Keratinocyte (primary cell): ENCODE results near the gene MARCHF11. TPM values are rescaled to one million over a fixed set of nuclear protein-coding genes. Genes with fewer than 3 reads are reported as not detected.

Source experiments
- DNase-seq: peaks from one replicate; pipeline ENCODE4 v3.0.0-alpha.2; 2011; ENCODE audit warnings: low read depth, missing footprints, low spot score
- FAIRE-seq: peaks from 2 replicates; lab custom pipeline; 2011; peaks lifted over from hg19 to GRCh38; lab: Jason Lieb, UNC
- H2AFZ ChIP-seq: 2 replicates; pipeline ENCODE4 v1.6.0; 2012; ENCODE audit warnings: low read length, control low read depth, inconsistent platforms; ENCODE audit not compliant: control insufficient read depth
- H3K27ac ChIP-seq: 2 replicates; pipeline ENCODE4 v1.5.1; 2011; ENCODE audit warnings: low read length; ENCODE audit not compliant: control insufficient read depth, insufficient read depth
- H3K27me3 ChIP-seq: 3 replicates; pipeline ENCODE4 v1.6.0; 2011; ENCODE audit warnings: low read length; ENCODE audit not compliant: control insufficient read depth, insufficient read depth; ENCODE audit errors: extremely low read depth
- H3K36me3 ChIP-seq, 2 experiments: 2 replicates in 1 of 2; 3 replicates in 1 of 2; pipeline ENCODE4 v1.5.1; 2011; ENCODE audit warnings: low read length in 2 of 2, mild to moderate bottlenecking in 1 of 2; ENCODE audit not compliant: control insufficient read depth in 2 of 2, insufficient read depth in 2 of 2; ENCODE audit errors: extremely low read depth in 1 of 2
- H3K4me1 ChIP-seq: 3 replicates; pipeline ENCODE4 v1.5.1; 2011; ENCODE audit warnings: low read length; ENCODE audit not compliant: control insufficient read depth, insufficient read depth; ENCODE audit errors: extremely low read depth
- H3K4me2 ChIP-seq: 3 replicates; pipeline ENCODE4 v1.6.0; 2011; ENCODE audit warnings: low read depth, low read length; ENCODE audit not compliant: control insufficient read depth, insufficient read depth; ENCODE audit errors: extremely low read depth
- H3K4me3 ChIP-seq, 3 experiments: fragments of 200-600 bp in 1 of 3; sonication (generic) in 1 of 3; 2 replicates in 2 of 3; 3 replicates in 1 of 3; pipeline ENCODE4 v1.5.1; 2011 to 2016; ENCODE audit warnings: low read length in 3 of 3, mild to moderate bottlenecking in 3 of 3, control low read depth in 2 of 3, inconsistent platforms in 1 of 3, low read depth in 1 of 3, mixed read lengths in 1 of 3, mixed run types in 1 of 3, moderate library complexity in 1 of 3; ENCODE audit not compliant: control insufficient read depth in 2 of 3, insufficient read depth in 2 of 3; ENCODE audit errors: extremely low read depth in 1 of 3
- H3K79me2 ChIP-seq: 2 replicates; pipeline ENCODE4 v1.6.0; 2012; ENCODE audit warnings: low read length; ENCODE audit not compliant: control insufficient read depth, insufficient read depth
- H3K9ac ChIP-seq: 3 replicates; pipeline ENCODE4 v1.6.0; 2011; ENCODE audit warnings: low read length; ENCODE audit not compliant: control insufficient read depth, insufficient read depth; ENCODE audit errors: extremely low read depth
- H3K9me1 ChIP-seq: 3 replicates; pipeline ENCODE4 v1.6.0; 2011; ENCODE audit warnings: low read length; ENCODE audit not compliant: control insufficient read depth, insufficient read depth; ENCODE audit errors: extremely low read depth
- H3K9me3 ChIP-seq: 2 replicates; pipeline ENCODE4 v1.5.1; 2012; ENCODE audit warnings: low read depth, low read length; ENCODE audit not compliant: control insufficient read depth
- H4K20me1 ChIP-seq: 3 replicates; pipeline ENCODE4 v1.6.0; 2011; ENCODE audit warnings: low read length; ENCODE audit not compliant: control insufficient read depth, insufficient read depth; ENCODE audit errors: extremely low read depth
- CTCF ChIP-seq, 3 experiments: IDR thresholded peaks in 1 of 3; conservative IDR thresholded peaks in 1 of 3; optimal IDR thresholded peaks in 1 of 3; 2 replicates in 2 of 3; 3 replicates in 1 of 3; pipeline versions ENCODE3 to v1.5.1; 2011; ENCODE audit warnings: low read length in 3 of 3, mild to moderate bottlenecking in 3 of 3, moderate library complexity in 2 of 3, control low read depth in 1 of 3, inconsistent platforms in 1 of 3; ENCODE audit not compliant: insufficient read depth in 2 of 3; ENCODE audit errors: extremely low read depth in 1 of 3
- EZH2 ChIP-seq: IDR thresholded peaks from one replicate; pipeline ENCODE4 v1.6.1; 2012; ENCODE audit warnings: inconsistent platforms, mild to moderate bottlenecking, low read length, moderate library complexity
- dilution Hi-C: fragments of 300-500 bp; cut with MboI; formaldehyde crosslinking; loops from one replicate; pipeline ENCODE4 v1.7.0; 2020; ENCODE audit warnings: low sequenced_read_pairs; ENCODE audit not compliant: extremely low pct_ligation_motif_present
- polyA plus RNA-seq, 5 experiments: library from polyadenylated mRNA; depleted of rRNA in 3 of 5; stranded (reverse) in 3 of 5; stranded (forward) in 1 of 5; unstranded in 1 of 5; fragments of >200 nt; gene quantifications; 1 replicate in 1 of 5; 2 replicates in 3 of 5; 3 replicates in 1 of 5; pipeline versions ENCODE4 v1.2.1 to v1.2.3, GENCODE V29; 2011 to 2012; ENCODE audit warnings: missing spikeins in 2 of 5, low read depth in 1 of 5, low replicate concordance in 1 of 5

MARCHF11 gene
- polyA plus RNA-seq, 1 donor (not counting 4 experiments of a cell fraction or from before 2014, with no cell fraction given): 0.16 TPM

- Histone ChIP-seq H3K27me3 (no peaks in the 10 kb centered on the region), H2AFZ (no peak overlapping the region), H3K4me2 (no peak overlapping the region), H3K9me1 (no peaks in the 10 kb centered on the region), H3K9ac (no peak overlapping the region), H3K9me3 (no peaks in the 10 kb centered on the region), H3K27ac (no peak overlapping the region), H3K36me3 (no peaks in the 10 kb centered on the region), H3K4me1 (no peaks in the 10 kb centered on the region), H4K20me1 (no peaks in the 10 kb centered on the region), H3K4me3 (no peak overlapping the region), H3K79me2 (no peaks in the 10 kb centered on the region)
- dilution Hi-C loops: no loop called here
- FAIRE-seq (no peak), DNase-seq (no peak)
- TF ChIP-seq EZH2 (no peak), CTCF (optimal IDR thresholded peaks at IDR 0.05 in 1 of 3, IDR thresholded peaks at IDR 0.05 in 1 of 3, conservative IDR thresholded peaks at IDR 0.05 in 1 of 3; ENCODE audit: extremely low read depth in 1 of 3, insufficient read depth in 2 of 3, low read length in 3 of 3) (no peak)
Observed at GRCh38 chr5:16137177-16137576, 42.4 kb downstream of the MARCHF11 start.

GRCh38 chr5:16135506-16135905 lies 44.1 kb downstream of the MARCHF11 start:
- Histone ChIP-seq H3K9me3 (no peaks in the 10 kb centered on the region), H3K4me3 (no peak overlapping the region), H3K9me1 (no peaks in the 10 kb centered on the region), H3K36me3 (no peaks in the 10 kb centered on the region), H3K4me2 (no peak overlapping the region), H3K4me1 (no peaks in the 10 kb centered on the region), H3K27ac (no peak overlapping the region), H2AFZ (no peak overlapping the region), H3K79me2 (no peaks in the 10 kb centered on the region), H4K20me1 (no peaks in the 10 kb centered on the region), H3K27me3 (no peaks in the 10 kb centered on the region), H3K9ac (no peak overlapping the region)
- TF ChIP-seq EZH2 (no peak), CTCF (optimal IDR thresholded peaks at IDR 0.05 in 1 of 3, IDR thresholded peaks at IDR 0.05 in 1 of 3, conservative IDR thresholded peaks at IDR 0.05 in 1 of 3; ENCODE audit: extremely low read depth in 1 of 3, insufficient read depth in 2 of 3, low read length in 3 of 3) (no peak)
- dilution Hi-C loops: no loop called here
- FAIRE-seq: no peak
- no peak for DNase-seq
